Ovary (tissue), 3 donors: ENCODE measurements around the gene VAV3.
"Not testable (repeated sequence)": the region's sequence is repeated elsewhere in the genome, so short reads cannot be mapped to it uniquely, and the experiment has no call there.

Experiments
- EP300 ChIP-seq: sonication (generic); formaldehyde crosslinking; IDR thresholded peaks from one replicate; pipeline ENCODE4 v1.6.1; 2017; ENCODE audit warnings: antibody characterized with exemption
- POLR2A ChIP-seq: fragments of 450-650 bp; IDR thresholded peaks from one replicate; pipeline ENCODE4 v1.6.1; 2017; ENCODE audit warnings: antibody characterized with exemption, mild to moderate bottlenecking, moderate library complexity
- TF ChIP-seq, protein P1 (sequence below), 3 donors: fragments of 450-650 bp in 2 of 3; fragments of 200-600 bp in 1 of 3; IDR thresholded peaks; one replicate each; pipeline versions ENCODE4 v1.5.1 to v1.8.0; 2016 to 2022; ENCODE audit warnings: antibody characterized with exemption in 3 of 3, mild to moderate bottlenecking in 1 of 3
- donor health status: DM: no; HTN: no; CAD: no.

DNA sequence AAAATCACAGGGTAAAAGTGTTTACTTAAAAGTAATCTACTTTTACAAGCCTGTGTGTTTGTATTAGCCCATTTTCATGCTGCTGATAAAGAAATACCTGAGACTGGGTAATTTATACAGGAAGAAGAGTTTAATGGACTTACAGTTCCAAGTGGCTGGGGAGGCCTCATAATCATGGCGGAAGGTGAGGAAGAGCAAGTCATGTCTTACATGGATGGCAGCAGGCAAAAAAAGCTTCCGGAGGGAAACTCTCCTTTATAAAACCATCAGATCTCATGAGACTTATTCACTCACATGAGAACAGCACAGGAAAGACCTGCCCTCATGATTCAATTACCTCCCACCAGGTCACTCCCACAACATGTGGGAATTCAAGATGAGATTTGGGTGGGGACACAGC, 71.6 kb downstream of the VAV3 start:
- TF ChIP-seq, protein P1, sequence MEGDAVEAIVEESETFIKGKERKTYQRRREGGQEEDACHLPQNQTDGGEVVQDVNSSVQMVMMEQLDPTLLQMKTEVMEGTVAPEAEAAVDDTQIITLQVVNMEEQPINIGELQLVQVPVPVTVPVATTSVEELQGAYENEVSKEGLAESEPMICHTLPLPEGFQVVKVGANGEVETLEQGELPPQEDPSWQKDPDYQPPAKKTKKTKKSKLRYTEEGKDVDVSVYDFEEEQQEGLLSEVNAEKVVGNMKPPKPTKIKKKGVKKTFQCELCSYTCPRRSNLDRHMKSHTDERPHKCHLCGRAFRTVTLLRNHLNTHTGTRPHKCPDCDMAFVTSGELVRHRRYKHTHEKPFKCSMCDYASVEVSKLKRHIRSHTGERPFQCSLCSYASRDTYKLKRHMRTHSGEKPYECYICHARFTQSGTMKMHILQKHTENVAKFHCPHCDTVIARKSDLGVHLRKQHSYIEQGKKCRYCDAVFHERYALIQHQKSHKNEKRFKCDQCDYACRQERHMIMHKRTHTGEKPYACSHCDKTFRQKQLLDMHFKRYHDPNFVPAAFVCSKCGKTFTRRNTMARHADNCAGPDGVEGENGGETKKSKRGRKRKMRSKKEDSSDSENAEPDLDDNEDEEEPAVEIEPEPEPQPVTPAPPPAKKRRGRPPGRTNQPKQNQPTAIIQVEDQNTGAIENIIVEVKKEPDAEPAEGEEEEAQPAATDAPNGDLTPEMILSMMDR (IDR thresholded peaks at IDR 0.05) = not testable (repeated sequence)
- TF ChIP-seq POLR2A, EP300: not testable (repeated sequence)
